OCI-LY3 (cell line): ENCODE data around the gene FZD2.
"Not testable (repeated sequence)": the region's sequence is repeated elsewhere in the genome, so short reads cannot be mapped to it uniquely, and the experiment has no call there.

Experiments
- H2AFZ ChIP-seq: fragments of 200-600, 300-600 bp; shearing (Covaris generic); 2 replicates; pipeline ENCODE4 v1.6.0; 2014; ENCODE audit warnings: antibody characterized with exemption, low read depth, low read length
- H3K27ac ChIP-seq: fragments of 200-600, 300-600 bp; sonication (generic); 2 replicates; pipeline ENCODE4 v1.5.1; 2014; ENCODE audit warnings: mild to moderate bottlenecking, low read length, moderate library complexity, mixed read lengths
- H3K27me3 ChIP-seq: fragments of 200-600, 300-600 bp; sonication (generic); 2 replicates; pipeline ENCODE4 v1.6.1; 2014; ENCODE audit warnings: low read depth, low read length, mixed read lengths
- H3K36me3 ChIP-seq: fragments of 200-600, 300-600 bp; sonication (generic); replicated peaks from 2 replicates; pipeline ENCODE3; 2014; ENCODE audit warnings: low read depth, low read length, mixed read lengths
- H3K4me1 ChIP-seq: fragments of 300-600, 200-600 bp; sonication (generic); 2 replicates; pipeline ENCODE4 v1.6.1; 2014; ENCODE audit warnings: low read length, mixed read lengths
- H3K4me2 ChIP-seq: fragments of 200-600, 300-600 bp; sonication (generic); 2 replicates; pipeline ENCODE4 v1.6.1; 2014; ENCODE audit warnings: low read length, mixed read lengths
- H3K4me3 ChIP-seq: fragments of 300-600, 200-600 bp; sonication (generic); 2 replicates; pipeline ENCODE4 v1.5.1; 2014; ENCODE audit warnings: antibody characterized with exemption, mild to moderate bottlenecking, low read length, moderate library complexity
- H3K79me2 ChIP-seq: fragments of 300-600, 200-600 bp; shearing (Covaris generic); 2 replicates; pipeline ENCODE4 v1.6.1; 2014; ENCODE audit warnings: mild to moderate bottlenecking, low read length, mixed read lengths
- H3K9ac ChIP-seq: fragments of 300-600, 200-600 bp; shearing (Covaris generic); 2 replicates; pipeline ENCODE4 v1.6.0; 2014; ENCODE audit warnings: mild to moderate bottlenecking, low read length, moderate library complexity
- H3K9me3 ChIP-seq: fragments of 200-600, 300-600 bp; shearing (Covaris generic); 2 replicates; pipeline ENCODE4 v1.6.1; 2014; ENCODE audit warnings: low read length, mixed read lengths; ENCODE audit not compliant: insufficient read depth
- H4K20me1 ChIP-seq: fragments of 200-600, 300-600 bp; sonication (generic); 2 replicates; pipeline ENCODE4 v1.6.1; 2016; ENCODE audit warnings: low read length, mixed read lengths; ENCODE audit not compliant: insufficient read depth
- CTCF ChIP-seq: fragments of 200-600, 300-600 bp; sonication (generic); IDR thresholded peaks from 2 replicates; pipeline ENCODE4 v1.5.1; 2014; ENCODE audit warnings: antibody characterized with exemption, low read length, low read depth
- EZH2phosphoT487 ChIP-seq: fragments of 200-600 bp; shearing (Covaris generic); IDR thresholded peaks from 2 replicates; pipeline ENCODE4 v1.6.1; 2018; ENCODE audit warnings: antibody characterized with exemption, mixed run types, low read depth

The FZD2 gene

GRCh38 chr17:44530896-44531418 is 26.3 kb upstream of the FZD2 start:
- no peak for TF ChIP-seq CTCF
- no peak for TF ChIP-seq EZH2phosphoT487
- H3K9ac ChIP-seq: no peak overlapping the region
- no peaks in the 10 kb centered on the region for H3K9me3 ChIP-seq
- H3K36me3 ChIP-seq: no peaks in the 10 kb centered on the region
- H3K4me1 ChIP-seq: peaks cover 27% of the 10 kb centered on the region
- no peaks in the 10 kb centered on the region for H4K20me1 ChIP-seq
- no peaks in the 10 kb centered on the region for H3K79me2 ChIP-seq
- H3K27ac ChIP-seq: no peak overlapping the region
- no peak overlapping the region for H2AFZ ChIP-seq
- H3K27me3 ChIP-seq: no peaks in the 10 kb centered on the region
- H3K4me3 ChIP-seq: no peak overlapping the region
- no peak overlapping the region for H3K4me2 ChIP-seq

GRCh38 chr17:44533533-44534246 is 23.6 kb upstream of the FZD2 start:
- H3K9ac ChIP-seq: peak overlapping the region; percentile 70
- peak overlapping the region; percentile 90 for H3K4me2 ChIP-seq
- peak overlapping the region; percentile 47 for H3K27ac ChIP-seq
- 0 out of 2 replicates have a peak, but pooled peaks cover 6% of the 10 kb centered on the region for H3K27me3 ChIP-seq
- H3K4me1 ChIP-seq: peaks cover 36% of the 10 kb centered on the region
- peak overlapping the region; percentile 98 for H2AFZ ChIP-seq
- TF ChIP-seq EZH2phosphoT487: no peak
- peak; percentile 96 for TF ChIP-seq CTCF
- no peaks in the 10 kb centered on the region for H3K36me3 ChIP-seq
- H4K20me1 ChIP-seq: no peaks in the 10 kb centered on the region
- H3K79me2 ChIP-seq: no peaks in the 10 kb centered on the region
- H3K9me3 ChIP-seq: no peaks in the 10 kb centered on the region
- peak overlapping the region; percentile 67 for H3K4me3 ChIP-seq

- H3K9ac ChIP-seq: peak overlapping the region; percentile 62
- TF ChIP-seq CTCF: no peak
- TF ChIP-seq EZH2phosphoT487: no peak
- H4K20me1 ChIP-seq: no peaks in the 10 kb centered on the region
- H3K4me2 ChIP-seq: peak overlapping the region; percentile 79
- peaks cover 32% of the 10 kb centered on the region for H3K4me1 ChIP-seq
- peak overlapping the region; percentile 52 for H3K27ac ChIP-seq
- no peaks in the 10 kb centered on the region for H3K9me3 ChIP-seq
- H3K27me3 ChIP-seq: 0 out of 2 replicates have a peak, but pooled peaks cover 6% of the 10 kb centered on the region
- no peaks in the 10 kb centered on the region for H3K79me2 ChIP-seq
- peak overlapping the region; percentile 64 for H3K4me3 ChIP-seq
- H2AFZ ChIP-seq: peak overlapping the region; percentile 66
- H3K36me3 ChIP-seq: no peaks in the 10 kb centered on the region
Observed at GRCh38 chr17:44536090-44536953, 21.0 kb upstream of the FZD2 start.

GRCh38 chr17:44537922-44538321 is 19.4 kb upstream of the FZD2 start:
- H3K9ac ChIP-seq, H2AFZ ChIP-seq, H3K36me3 ChIP-seq: not testable (repeated sequence)

More at GRCh38 chr17:44537922-44538321, 19.4 kb upstream of the FZD2 start:
- not testable (repeated sequence) for H3K4me2 ChIP-seq, H3K27me3 ChIP-seq, H3K79me2 ChIP-seq, H3K4me3 ChIP-seq, H3K9me3 ChIP-seq, H4K20me1 ChIP-seq, H3K27ac ChIP-seq
- peaks cover 41% of the 10 kb centered on the region for H3K4me1 ChIP-seq
